GM19328 (cell line): ENCODE data around the gene SLC8A3.

Experiments used
- ATAC-seq: cut with Tn5 transposase; IDR thresholded peaks from one replicate; pipeline ENCODE4 v1.9.1; 2021; ENCODE audit warnings: mild to moderate bottlenecking, moderate library complexity; ENCODE audit not compliant: unreplicated experiment

Gene SLC8A3

DNA sequence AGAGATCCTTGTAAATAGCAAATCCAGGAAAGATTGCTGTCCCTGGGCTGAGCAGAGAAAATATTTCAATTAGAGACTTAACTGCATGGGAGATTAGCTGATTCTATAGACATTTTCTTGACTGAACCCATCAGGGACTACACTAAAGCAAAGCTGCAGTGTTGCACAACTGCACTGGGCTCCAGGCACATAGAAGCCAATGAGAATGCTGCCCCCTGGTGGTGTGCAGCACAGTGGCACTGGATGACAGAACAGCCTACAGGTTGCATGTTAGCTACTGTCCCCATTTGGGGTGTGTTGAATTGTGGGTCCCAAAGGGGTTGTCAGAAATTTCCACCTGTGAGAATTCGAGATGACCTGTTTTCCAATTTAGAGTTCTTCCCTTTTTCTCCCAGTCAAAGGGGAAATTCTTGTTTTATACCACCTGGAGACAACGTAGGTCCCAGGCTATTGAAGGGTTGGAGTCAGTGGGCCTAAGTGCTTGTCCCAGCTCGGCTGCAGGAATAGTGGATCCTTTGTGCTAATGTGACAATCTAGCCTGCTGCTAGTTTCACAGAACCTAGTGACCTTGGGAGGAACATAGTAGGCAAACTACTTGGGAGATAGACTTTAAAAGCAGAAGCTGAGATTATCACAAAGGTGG is 114.7 kb downstream of the SLC8A3 start:
- ATAC-seq, result no peak

DNA sequence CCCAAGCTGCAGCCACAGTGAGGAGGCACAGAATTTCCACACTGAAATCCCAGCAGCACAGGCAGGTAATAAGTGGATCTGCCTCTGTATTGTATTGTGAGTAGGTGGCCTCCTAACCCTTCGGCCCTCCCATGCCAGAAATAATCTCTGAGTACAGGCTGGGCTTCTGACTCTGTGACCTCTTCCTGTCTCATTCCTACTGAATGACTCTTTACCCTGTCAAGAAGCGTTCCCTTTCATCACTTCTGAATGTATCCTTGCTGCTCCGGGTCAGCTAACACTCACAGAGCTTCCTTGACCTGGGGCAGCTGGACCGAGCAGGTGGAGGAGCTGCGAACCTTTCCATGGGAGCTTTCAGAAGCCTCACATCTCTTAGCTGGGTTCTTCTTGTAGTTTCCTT is 119.6 kb downstream of the SLC8A3 start:
- ATAC-seq, result no peak

DNA sequence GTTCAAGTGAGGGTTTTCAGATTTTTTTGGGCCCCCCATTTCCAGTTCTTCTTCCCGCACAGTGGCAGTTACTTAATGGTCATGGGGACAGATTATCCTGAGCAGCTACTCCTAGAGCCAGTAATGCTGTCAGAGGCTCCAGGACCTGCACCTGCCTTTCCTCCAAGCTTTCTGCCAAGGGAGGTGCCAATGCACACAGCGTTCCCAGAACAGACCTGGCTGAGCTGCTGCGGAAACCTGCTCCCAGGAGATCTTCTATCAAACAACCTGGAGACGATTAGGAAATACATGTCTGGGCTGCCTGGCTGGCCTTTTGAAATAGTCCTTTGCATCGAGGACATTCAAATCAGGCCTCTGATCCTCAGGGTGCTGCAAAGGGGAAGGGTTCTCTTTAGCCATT is 120.9 kb downstream of the SLC8A3 start:
- ATAC-seq, result no peak

DNA sequence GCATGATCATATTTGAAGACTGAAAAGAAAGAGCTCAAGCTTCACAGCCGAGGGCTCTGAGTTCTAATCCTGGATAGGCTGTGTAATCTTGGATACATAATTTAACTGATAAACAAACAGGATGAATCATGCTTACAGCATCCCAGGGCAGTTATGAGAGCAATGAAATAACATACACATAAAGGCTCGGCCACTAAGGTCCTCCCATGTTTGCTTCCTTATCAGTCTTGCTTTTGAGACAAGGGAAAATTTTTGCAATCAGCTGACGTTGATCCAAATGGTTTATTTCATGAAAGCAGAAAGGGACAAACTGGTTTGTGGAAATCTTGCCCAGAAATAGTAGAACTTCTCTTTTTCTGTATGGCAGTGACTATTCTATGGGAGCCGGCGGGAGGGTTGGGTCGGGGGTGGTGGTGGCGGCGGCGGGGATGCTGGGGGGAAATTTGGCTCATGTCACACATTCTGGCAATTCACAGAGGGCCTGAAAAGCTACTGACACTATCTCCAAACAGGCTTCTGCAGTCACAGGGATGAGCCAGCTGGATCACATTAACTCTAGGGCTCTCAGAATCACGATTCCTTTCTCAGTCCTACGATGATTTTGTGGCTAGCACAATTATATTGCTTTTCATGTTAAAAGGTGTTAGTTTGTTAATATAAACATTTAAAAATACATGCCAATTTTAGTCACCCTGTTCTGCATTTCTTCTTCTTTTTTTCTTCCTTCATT is 124.5 kb downstream of the SLC8A3 start:
- no peak for ATAC-seq

DNA sequence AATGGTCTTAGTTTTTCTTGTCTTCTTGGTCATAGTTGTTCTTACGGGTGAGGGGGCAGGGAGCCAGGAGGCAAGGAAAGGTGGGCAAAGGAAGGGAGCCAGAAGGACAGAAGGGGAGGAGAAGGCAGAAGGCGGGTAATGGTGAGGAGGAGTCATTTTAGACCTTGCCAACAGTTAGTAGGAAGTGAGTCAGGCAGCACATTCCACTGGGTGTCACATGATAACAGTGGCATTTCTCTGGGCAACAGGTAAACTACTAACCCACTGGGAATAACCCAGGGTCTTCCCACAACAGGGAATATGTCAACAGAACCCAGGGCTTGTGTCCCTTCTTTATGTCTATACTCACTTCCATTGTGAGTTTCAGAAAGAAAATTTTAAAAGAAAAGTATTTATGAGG is 127.6 kb downstream of the SLC8A3 start:
- no peak for ATAC-seq

DNA sequence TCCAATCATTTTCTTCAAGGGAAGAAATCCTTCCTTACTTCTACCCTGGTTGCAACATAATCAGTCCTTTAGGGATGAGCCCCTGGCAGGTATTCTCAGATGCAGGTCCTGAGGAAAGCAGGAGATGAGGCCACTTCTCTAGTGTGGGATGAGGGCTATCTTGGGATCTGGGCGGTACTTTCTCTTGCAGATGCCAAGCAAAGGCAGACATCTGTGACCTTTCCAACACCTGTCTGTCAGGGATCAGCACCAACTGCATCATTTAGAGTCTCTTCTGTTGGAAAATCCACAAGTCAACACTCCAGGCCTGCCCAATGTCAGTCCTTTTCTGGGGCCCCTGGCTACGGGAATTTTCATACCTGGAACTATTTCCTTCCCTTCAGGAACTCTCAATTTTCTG is 129.2 kb downstream of the SLC8A3 start:
- no peak for ATAC-seq

DNA sequence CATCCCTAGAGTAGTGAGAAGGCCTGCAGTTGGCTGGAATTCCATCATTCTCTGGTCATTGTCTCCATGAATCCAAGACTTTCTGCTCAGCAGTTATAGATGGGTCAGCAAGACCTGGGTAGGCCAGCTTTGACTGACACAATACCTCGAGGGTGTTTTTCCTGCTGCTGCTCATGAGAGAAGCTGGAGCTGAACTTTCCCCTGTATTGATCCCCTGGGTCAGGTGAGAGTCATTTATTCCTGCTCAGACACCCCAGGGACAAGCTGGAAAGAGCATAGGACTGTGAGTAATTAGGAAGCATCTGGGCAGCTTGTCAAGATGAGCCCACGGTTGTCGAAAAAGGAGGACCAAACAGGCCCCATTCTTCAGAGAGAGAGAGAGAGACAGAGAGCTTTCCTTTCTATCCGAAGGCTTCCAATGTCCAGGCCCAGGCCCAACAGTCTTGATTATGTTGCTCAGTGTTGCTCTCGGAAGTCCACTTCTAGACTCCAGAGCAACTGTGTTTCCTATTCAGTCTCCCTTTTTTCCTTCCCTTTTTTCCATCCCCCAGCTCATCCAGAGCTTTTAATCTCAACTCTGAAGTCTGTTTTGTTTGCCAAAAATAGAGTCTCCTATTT is 131.1 kb downstream of the SLC8A3 start:
- no peak for ATAC-seq

DNA sequence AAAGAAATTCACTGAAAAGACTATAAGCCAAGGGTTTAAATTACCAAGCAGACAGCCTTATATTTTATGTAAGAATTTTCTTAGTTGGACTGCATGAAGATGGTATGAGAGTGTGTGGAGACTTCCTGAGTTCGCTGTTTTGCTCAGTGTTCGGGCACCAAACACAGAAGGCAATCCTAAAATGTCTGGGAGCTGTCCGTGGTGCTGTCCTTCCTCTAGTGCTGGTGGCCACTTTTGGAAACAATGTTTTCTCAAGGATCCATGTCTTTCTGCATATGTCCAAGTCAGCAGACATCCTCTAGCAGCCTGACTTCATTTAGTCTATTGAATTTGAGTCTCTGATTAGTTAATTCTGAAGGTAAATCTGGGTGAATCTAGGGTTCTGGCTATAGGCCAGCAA is 135.8 kb downstream of the SLC8A3 start:
- ATAC-seq, result no peak

DNA sequence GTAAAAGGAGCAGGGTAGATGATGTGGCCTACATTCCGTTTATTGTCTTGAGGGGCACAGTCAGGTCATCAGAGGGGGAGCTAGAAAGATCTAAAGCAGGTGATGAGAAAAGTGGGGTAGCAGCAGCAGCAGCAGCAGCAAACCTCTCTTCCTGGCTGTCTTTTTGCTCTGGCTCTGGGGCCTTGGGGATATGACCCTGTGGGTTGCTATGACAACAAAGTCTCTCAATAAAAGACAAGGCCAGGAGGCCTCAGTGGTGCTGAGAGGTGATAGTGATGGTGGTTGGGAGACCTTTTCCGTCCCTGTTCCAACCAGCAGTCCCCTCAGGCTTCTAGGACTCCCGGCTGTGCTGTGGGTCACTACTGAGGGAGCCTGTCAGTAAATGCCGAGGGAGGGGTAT is 138.6 kb downstream of the SLC8A3 start:
- ATAC-seq, result no peak

DNA sequence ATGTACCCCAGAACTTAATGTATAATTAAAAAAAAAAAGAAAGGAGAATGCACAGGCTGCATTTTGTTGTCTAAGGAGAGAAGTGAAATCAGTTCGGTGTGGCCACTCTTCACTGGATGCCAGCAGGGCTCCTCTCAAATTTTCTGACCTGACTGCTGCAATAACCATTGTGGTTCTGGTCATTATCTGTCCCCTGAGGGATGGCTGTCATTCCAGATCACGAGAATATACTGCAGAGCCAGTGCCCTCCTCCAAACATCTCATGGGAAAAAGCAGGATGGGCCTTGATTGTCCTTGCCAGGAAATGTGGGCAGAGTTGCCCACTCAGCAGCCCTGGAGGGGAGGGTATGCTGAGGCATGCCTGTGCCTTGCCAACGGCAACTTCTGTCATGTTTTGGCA is 139.1 kb downstream of the SLC8A3 start:
- ATAC-seq, result no peak

DNA sequence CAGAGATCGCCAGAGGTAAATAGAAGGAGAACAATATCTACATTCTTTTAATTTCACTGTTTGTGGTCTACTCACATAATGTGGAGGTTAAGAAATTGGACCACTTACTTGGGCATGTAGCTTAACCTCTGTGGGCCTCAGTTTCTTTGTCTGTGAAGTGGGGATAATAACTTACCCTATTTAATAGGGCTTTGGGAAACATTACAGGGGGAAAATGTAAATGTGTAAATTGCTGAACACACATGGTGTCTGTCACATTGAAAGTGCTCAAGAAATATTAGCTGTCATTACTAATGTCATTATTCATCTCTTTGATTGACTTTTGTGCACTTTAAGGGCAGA is 140.5 kb downstream of the SLC8A3 start:
- no peak for ATAC-seq

DNA sequence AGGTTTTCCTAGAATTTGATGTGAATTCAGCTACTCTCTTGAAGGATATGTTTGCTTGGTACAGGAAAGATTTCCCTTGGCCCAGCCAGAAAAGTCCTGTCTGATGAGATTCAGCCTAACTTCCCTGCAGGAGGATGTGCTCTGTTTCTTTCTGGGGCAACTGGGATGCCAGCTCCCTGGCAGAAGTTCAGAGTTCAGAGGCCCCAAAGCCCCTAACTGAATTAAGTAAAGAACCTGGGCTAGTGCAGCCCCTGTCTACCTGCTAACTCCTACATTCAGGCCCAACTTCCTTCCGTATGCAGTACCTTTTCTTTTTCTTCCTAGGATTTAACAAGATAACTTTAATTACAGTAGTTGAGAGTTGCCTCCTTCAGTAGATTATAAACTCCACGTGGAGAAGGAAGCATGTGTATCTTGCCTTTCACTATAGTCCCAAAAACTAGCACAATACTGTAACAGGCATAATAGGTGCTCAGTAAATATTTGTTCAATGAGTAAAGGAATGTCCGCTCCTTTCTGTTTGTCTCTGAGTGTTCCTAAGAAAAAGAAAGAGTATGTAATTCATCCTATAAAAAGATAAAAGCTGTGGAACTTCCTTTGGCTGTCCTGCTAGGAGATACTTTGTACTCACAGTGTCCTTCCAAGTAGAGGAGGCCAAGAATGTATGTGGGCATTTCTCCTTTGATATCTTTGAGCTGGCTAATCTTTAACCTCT is 141.0 kb downstream of the SLC8A3 start:
- ATAC-seq, result no peak

DNA sequence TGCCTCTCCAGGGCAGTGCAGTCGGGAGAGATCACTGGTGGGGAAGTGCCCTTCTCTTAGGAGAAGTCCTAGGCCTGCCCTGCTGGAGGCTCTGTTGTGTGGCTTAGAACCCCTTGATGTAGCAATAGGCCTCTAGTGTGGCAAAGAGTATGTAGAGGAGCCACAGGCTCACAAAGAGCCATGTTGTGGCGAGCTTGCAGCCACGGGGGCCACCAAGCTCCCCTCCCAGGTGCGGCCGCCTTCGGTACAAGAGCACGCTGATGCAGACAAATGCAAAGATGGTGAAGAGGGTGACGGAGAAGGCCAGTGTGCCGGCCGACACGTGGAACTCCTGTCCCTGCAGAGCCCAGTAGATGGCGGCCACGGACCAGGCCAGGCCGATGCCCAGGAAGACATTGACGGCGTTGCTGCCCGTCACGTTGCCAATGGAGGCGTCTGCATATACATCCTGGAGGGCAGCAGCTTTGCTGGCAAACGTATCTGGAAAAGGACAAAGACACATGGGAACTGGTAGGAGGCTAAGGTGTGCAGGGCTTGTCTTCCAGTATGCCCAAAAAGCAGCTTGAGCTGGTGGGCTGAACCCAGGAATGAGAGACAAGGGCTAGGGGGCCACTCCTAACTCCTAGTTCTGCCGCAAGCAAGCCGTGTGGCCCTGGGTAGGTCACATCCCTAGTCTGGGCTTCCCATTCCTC is 142.8 kb downstream of the SLC8A3 start:
- ATAC-seq, result no peak

DNA sequence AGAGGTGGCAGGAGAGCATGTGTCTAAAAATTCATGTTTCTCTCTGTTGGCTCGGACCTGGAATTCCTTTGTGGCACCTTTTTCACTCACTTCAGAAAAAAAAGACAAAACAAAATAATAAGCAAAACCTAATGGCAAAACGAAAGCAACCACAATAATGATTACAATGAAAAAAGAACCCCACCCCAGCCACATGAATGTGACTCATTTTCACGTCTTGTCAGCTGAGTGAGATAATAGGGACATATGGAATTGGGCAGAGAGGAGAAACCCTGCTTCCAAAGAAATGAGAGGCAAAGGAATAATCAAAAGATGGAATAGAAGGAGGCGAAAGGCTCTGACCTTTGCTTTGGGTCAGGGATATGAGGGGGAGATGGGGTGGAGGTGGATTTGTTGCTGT is 143.4 kb downstream of the SLC8A3 start:
- ATAC-seq, result no peak

DNA sequence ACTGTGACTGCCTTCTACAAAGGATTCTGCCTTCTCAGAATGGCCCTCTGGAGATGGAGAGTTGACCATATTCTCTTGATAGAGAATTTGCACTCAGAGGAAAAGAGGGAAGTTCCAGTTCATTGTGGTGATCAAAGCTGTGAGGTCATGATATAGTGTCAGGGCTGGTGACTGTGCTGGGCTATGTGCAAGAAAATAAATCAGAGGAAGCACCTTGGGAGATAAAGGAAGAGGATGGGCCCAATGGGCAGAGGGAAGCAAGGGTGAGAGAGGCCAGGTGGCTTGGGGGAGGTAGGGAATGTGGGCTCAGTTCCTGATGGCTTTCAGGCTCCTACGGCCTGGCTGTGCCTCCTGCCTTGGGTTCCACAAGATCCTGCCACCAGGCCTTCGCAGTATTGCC is 145.8 kb downstream of the SLC8A3 start:
- ATAC-seq, result no peak

DNA sequence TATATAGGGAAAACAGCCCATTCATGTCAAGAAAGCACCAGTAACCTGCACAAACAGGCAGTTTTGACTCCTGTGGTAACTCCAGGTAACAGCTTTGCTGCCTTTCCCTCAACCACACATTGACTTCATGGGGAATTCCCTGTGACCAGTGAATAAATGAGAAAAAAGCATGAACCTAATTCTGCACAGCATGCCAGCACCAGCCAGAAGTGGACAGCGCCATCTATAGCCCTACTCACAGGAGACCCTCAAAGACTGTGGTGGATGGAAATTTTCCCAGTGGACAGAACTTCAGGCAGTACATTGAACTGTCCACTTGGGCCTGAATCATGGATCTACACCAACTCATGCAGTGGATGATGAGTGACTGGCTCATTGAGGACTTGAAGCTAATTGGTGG is 152.1 kb downstream of the SLC8A3 start:
- ATAC-seq, result no peak

DNA sequence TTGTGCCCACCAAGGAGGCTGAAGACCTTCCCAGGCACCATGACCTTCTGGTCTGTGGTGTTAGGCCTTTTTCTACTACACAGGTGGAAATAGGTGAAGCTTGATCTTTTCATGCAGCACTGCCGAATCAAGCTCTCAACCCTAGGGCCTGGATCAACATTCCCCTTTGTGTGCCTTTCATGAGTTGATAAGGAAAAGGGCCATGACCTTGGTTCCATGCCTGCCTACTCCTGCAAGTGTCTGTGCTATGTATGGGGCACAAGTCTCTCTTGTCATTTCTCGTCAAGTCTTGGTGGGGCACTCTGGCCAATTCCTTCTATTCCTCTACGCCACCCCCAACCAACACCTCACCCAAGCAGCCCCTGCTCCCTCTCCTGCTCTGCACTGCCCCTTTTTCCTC is 154.5 kb downstream of the SLC8A3 start:
- ATAC-seq, result no peak

DNA sequence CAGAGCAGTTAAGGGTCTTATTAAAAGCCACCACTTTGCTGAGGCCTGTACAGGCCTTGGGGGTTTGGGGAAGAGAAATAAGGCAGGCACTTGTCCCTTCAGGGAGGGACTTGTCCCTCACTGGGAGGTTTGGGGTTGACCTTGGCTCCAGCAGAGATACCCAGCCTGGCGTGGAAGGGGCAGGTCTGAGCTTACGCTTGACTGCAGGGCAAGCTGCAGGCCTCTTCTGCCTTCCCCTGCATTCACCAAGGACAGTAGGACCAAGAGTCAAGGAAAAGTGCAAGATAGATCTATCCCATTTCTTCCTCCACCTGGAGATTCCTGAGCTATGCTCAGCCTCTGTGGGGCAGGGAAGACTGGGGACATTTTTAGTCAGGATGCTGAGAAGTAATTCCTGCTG is 155.2 kb downstream of the SLC8A3 start:
- ATAC-seq, result no peak

DNA sequence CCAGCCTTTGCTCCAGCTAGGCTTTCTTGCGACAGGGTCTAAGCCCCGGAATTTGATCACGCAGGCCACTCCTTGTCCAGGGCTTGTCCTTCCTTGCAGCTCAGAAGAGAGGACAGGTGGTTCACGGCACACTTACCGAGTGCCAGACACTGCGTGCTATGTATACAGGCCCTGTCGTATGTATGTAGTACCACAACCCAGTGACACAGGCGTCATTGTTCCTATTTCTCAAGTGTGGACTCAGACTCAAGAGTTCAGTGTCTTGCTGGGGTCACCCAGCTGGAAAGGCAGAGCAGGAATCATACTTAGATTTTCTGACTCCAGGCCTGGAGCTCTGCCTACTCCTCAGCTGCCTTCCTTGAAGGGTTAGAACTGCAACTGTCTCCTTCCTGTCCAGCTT is 155.6 kb downstream of the SLC8A3 start:
- no peak for ATAC-seq

DNA sequence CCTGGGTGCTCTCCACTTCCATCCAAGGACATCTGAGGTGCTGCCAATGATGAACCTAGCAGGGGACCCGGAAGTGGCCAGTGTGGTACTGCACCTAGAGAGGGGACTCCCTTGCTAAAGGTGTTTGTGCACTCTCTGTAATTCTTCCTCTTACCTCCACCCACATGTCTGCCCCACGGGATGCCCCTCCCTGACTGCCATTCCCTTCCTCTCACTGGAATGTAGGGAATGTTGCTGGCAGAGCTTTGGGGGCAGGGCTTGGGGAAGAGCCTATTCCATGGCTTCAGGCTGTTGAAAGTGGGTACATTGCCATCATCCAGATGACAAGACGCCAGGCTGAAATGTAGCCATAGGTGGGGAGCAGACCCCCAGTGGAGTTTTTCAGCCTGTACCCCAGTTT is 156.3 kb downstream of the SLC8A3 start:
- no peak for ATAC-seq

DNA sequence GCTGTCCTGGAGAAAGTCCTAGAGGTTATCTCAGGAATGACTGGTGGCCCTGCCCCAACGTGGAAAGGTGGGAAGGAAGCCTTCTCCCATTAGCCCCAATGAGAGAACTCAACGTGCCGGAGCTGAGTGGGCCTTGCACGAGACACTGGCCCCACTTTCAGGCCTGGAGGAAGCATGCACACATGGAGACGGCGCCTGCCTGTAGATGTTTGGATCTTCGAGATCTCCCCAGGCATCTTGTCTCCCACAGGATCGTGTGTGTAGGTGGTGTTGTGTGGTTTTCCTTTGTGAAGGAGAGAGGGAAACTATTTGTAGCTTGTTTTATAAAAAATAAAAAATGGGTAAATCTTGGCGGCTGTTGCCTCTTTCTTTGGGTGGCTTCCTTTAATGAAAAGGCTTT is 156.7 kb downstream of the SLC8A3 start:
- ATAC-seq, result no peak
